Measurements from ENCODE around the gene TRIP13.

Gene TRIP13

DNA sequence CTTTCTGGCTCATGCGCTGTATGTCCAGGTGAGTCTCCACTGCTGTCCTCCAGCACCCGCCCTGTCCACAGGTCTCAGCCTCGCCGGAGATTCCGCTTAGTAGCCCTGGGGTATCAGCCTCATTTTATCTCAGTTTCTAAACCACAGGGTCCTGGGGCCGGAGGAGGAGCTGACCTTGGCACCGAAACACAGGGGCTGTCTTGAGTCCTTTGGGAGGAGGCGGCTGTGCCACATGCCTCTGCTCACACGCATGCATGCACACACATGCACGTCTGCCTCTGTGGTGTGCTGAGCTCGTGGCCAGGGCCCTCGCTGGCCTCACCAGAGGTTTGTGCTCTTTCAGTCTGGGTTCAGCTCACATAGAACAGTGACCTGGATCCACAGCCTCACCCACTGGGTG, 23.3 kb downstream of the TRIP13 start:
- in situ Hi-C loops (cut with HindIII; ENCODE audit: low sequenced_read_pairs): loop anchor here (5.0 kb wide), 1 partner anchor 44 kb away; no protein-coding TSS in a partner anchor

DNA sequence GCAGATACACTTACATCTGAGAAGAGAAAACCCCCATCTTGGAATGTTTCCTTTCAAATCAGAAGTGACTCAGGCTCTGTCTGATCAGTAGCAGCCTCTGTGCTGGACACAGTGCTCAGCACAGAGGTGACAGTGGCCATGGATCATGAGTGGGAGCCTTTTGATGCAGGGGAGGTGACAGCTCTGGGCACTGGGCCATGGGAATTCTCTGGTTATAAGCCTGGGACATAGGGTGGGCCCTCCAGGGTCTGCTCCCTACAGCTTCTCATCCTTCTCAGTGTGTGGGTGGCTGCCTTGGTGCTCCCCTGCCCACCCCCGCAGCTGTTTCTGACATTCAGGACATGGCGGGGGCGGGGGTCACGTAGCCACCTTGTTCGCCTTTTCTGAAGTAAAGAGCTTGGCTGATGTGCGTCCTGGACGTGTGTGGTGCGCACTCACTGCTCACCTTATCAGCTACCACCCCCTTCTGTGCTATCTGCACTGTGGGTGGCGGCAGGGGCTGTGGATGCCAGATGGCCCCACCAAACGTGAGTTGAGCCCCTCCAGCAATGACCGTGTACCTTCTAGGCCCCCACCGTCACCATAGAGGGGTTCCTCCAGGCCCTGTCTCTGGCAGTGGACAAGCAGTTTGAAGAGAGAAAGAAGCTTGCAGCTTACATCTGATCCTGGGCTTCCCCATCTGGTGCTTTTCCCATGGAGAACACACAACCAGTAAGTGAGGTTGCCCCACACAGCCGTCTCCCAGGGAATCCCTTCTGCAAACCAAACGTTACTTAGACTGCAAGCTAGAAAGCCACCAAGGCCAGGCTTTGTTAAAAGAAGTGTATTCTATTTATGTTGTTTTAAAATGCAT, 24.0 kb downstream of the TRIP13 start:
- in situ Hi-C loops (cut with HindIII; ENCODE audit: low sequenced_read_pairs): loop anchor here (5.0 kb wide), 1 partner anchor 44 kb away; no protein-coding TSS in a partner anchor

DNA sequence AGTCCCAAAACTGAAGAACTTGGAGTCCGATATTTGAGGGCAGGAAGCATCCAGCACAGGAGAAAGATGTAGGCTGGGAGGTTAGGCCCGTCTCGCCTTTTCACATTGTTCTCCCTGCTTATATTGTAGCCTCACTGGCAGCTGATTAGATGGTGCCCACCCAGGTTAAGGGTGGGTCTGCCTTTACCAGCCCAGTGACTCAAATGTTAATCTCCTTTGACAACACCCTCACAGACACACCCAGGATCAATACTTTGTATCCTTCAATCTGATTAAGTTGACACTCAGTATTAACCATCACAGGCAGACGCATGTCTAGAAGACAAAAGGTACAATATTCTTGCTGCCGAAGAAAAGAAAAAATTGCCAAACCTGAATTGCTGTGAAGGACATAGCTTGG, 26.0 kb downstream of the TRIP13 start:
- in situ Hi-C loops (cut with HindIII; ENCODE audit: low sequenced_read_pairs): loop anchor here (5.0 kb wide), 1 partner anchor 46 kb away; no protein-coding TSS in a partner anchor

DNA sequence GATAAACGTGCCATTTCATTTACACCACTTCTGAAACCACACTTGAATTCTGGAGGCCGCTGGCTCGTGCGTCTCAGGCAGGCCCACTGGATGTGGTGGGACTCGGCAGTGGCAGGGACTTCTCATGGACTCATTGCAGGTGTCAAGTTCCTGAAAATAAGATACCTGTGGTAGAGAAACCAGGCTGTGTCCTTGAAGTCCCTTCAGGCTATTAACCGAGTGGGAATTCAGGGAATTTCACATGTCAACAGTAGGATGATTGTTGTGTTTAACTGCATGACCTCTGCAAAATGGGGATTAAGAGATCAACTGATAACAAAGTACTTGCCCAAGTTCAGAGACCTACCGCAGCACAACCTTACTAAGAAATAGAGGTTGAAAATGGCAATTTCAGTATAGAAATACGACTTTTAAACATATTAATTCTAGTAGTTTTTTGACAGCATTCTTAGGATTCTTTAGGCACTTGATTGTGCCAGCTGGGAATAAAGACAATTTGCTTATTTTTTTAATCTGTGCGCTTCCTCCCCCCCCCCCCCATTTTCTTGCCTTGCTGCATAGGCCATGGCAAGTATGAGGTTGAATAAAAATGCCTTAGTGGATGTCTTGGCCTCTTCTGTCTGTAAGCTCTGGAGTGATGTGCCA, 26.8 kb downstream of the TRIP13 start:
- in situ Hi-C loops (cut with HindIII; ENCODE audit: low sequenced_read_pairs): loop anchor here (5.0 kb wide), 1 partner anchor 47 kb away; no protein-coding TSS in a partner anchor

DNA sequence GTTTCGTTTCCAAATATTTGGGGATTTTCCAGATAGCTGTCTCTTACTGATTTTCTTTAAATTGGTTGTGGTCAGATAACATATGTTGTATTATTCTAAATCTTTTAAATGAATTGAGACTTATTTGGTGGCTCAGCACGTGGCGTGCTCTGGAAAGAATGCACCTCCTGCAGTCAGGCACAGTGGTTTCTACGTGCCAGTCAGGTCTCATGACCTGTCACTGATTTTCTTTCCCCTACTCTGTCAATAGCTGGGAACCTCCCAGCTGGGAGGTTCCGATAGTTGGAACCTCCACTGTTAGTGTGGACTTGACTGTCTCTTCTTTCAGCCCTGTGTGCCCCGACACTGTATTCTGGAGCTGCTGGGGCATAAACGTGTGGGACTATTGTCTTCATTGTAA, 27.6 kb downstream of the TRIP13 start:
- in situ Hi-C loops (cut with HindIII; ENCODE audit: low sequenced_read_pairs): no loop called here

DNA sequence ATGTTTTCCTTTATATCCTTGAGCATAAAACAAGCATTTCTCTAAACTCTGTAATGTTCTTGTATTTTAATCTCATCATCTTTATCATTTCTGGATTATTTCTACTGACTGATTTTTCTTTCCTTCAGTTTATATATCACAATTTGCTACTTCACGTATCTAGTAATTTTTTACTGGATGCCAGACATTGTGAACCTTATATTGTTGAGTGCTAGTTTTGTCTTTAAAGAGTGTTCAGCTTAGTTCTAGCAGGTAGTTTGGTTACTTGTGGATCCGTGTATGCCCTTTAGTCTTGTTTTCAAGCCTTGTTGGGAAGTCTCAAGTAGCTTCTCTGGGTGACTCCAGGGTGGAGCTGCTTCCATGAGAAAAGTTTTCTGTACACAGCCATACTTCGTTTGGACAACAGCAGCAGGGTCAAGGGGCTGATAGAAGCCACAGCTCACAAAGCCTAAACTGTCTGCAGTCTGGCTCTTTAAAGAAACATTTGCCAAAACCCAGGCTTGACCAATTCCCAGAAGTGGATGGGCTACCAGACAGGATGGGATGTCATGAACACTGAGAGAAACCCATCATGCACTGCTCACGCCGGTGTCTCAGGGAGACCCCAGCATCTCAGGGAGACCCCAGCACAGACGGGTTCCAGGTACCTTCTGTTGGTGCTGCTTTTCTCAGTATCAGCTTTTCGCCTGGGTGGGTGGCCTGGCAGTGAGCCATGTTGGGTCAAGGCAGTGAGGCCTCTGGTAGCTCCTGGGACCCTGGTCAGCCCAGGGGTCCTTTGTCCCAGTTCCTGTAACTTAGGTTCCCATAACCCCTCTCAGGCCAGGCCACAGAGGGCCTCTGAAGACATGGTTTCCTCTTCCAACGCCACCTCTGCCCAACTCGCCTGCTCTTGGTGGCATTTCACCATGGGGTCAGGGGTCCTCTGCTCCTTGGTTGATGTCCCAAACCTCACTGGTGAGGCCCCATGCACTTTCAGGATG, 29.1 kb downstream of the TRIP13 start:
- in situ Hi-C loops (cut with HindIII; ENCODE audit: low sequenced_read_pairs): no loop called here

DNA sequence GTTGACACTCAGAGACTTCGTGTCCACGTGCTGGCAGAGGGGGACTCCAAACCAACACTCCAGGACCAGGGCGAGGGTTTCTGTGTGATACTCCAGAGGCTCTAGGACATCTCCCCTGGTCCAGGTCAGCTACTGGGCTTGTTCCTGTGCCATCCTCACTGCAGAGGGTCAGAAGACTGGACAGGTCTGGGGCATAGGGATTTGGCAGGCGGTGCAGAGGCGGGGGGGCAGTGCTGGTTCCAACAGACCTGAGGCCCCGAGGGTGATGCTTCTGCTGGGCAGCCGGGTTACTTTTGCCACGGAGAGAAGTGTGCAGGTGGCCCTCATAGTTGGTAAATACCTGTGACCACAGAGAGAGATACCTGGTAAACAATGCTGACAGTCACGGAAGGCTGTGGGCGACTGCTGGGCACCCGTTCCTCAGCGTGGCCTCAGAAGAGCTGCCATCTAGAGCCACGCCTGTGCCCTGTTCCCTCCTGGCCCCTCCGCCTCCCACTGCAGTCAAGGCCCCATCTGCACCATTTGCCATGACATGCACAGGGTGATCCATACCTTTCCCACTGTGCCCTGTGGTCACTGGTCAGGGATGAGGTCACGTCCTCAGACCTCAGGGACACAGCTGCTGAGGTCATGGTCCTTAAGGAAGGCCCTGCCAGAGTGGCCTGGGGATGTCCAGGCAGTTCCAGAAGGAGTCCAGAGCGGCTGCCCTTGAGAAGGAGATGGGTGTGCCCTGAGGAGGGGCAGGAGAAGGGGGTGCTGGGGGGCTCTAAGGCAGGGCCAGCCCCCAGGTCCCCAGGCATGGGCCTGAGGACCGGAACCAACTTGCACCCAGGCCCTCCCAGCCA, 30.0 kb downstream of the TRIP13 start:
- in situ Hi-C loops (cut with HindIII; ENCODE audit: low sequenced_read_pairs): no loop called here

DNA sequence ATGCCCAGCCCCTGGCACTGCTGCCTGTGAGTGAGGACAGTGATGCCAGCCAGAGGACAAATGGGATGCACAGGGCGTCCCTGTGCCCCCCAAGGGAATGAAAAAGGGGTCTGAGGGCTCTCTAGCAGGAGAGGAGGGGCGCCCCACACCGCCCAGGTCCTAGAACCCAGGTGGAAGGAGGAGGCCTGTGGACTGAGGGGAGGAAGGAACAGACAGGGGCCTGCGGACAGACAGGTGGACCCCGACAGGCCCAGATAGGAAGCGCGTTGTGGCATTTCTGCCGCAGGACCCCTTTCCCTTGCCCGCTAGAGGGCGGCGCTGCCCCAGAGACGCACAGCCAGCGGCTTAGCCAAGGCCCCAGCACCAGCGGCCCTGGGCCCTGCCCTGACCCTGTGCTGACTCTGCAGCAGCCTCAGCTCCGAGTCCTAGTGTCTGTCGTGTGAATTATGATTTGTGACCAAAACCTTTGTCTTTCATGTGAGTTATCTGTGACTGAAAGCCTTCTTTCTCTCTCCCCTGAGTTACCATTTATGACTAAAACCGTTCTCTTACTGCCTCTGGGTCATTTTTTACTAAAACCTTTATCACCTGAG, 30.7 kb downstream of the TRIP13 start:
- in situ Hi-C loops (cut with HindIII; ENCODE audit: low sequenced_read_pairs): no loop called here

DNA sequence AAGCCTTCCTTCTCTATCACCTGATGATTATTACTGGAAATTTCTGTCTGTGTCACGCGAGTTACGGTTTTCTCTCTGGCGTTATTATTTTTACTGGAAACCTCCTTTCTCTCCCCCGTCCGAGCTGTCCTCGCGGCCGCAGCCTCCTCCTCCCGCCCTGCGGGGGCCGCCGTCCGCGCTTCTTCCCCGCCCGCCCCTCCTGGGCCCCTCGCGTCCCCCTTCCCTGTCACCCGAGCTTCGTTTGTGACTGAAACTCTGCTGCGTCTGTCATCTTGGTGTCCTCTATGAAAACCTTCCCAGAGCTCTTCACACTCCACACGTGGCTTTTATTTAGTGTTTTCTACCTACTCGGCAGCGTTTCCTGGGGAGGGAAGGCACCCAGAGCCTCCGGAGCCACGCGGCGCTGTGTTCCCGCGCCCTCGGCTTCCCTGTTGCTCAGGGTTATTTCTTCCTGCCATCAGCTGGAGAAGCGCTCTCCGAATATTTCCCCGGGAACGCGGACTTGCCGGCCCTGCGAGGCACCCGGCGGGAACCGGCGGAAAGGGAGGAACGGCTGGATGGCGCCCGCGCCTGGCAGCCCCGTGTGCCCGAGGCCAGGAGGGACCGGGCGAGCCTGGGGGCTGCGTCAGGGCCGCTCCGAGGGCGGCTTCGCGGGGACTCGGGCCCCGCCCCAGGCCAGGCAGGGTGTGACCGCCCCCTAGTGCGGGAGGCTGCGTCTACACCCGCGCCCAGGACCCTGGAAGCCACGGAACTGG, 33.9 kb downstream of the TRIP13 start:
- in situ Hi-C loops (cut with HindIII; ENCODE audit: low sequenced_read_pairs): loop anchor here (25.0 kb wide), 2 partner anchors 236 to 386 kb away; no protein-coding TSS in a partner anchor

DNA sequence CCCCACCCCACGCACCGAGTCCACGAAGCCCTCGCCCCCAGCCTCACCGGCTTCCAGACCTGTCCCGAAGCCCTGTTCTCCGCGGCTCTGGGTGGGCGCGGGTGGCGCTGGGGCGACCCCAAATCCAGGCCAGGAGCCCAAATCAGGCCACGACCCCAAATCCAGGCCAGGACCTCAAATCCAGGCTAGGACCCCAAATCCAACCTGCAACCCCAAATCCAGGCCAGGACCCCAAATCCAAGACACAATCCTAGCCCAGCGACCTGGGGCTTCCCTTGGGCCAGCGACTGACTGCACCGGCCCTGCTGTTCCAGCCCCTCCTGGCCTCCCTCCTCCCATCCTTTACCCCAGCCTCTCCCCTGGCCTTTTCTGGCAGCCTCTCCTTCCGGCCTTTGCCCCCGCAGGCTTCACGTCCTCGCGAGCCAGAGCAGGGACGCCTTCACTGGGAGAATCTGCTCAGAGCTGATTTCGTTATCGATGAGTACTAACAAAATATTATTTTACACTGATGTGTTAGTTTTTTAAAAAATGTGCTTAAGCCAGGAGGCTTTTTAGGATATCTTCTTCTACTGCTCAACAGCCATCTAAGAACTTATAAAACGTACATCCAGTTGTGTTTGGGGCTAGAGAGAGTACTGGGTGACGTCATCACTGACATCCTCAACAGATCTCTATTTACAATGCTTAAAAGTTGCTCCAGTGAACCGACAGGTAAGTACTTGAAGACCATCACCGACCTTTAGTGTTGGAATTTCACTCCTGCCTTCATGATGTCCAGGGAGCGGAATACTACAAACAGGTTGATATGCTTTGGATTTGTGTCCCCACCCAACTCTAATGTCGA, 34.7 kb downstream of the TRIP13 start:
- in situ Hi-C loops (cut with HindIII; ENCODE audit: low sequenced_read_pairs): loop anchor here (25.0 kb wide), 2 partner anchors 235 to 385 kb away; no protein-coding TSS in a partner anchor

DNA sequence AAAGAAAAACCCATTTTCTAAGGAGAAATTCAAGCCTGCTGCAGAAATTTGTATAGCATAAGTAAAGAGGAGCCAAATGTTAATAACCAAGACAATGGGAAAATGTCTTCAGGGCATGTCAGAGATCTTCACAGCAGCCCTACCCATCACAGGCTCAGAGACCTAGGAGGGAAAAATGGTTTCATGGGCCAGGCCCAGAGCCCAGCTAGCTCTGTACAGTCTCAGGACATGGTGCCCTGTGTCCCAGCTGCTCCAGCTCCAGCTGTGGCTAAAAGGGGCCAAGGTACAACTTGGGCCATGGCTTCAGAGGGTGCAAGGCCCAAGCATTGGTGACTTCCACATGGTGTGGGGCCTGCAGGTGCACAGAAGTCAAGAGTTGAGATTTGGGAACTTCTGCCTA, 36.5 kb downstream of the TRIP13 start:
- in situ Hi-C loops (cut with HindIII; ENCODE audit: low sequenced_read_pairs): loop anchor here (25.0 kb wide), 2 partner anchors 233 to 383 kb away; no protein-coding TSS in a partner anchor

DNA sequence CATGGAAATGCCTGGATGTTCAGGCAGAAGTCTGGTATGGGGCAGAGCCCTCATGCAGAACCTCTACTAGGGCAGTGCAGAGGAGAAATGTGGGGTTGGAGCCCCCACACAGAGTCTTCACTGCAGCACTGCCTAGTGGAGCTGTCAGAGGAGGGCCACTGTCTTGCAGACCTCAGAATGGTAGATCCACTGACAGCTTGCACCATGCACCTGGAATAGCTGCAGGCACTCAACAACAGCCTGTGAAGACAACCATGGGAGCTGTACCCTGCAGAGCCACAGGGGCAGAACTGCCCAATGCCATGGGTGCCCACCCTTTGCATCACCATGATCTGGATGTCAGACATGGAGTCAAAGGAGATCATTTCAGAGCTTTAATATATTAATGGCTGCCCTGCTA, 36.9 kb downstream of the TRIP13 start:
- in situ Hi-C loops (cut with HindIII; ENCODE audit: low sequenced_read_pairs): loop anchor here (25.0 kb wide), 2 partner anchors 233 to 383 kb away; no protein-coding TSS in a partner anchor

DNA sequence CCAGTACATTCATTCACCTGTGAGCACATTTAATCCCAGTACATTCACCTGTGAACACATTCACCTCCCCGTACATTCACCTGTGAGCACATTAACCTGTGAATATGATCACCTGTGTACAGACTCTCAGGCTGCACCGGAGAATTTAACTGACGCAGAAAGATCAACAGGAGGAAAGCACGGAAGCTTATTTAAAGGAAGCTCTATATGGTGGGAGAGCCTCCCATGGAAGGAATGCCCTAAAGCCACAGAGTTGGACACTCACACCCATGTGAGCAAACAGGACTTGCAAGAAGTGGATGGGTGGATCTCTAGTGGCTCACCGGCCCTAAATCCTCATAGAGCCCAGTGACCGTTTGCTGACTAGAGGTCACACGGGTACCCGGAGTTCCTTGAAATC, 38.2 kb downstream of the TRIP13 start:
- in situ Hi-C loops (cut with HindIII; ENCODE audit: low sequenced_read_pairs): loop anchor here (5.0 to 25.0 kb wide), 4 partner anchors 51 to 381 kb away; no protein-coding TSS in a partner anchor

DNA sequence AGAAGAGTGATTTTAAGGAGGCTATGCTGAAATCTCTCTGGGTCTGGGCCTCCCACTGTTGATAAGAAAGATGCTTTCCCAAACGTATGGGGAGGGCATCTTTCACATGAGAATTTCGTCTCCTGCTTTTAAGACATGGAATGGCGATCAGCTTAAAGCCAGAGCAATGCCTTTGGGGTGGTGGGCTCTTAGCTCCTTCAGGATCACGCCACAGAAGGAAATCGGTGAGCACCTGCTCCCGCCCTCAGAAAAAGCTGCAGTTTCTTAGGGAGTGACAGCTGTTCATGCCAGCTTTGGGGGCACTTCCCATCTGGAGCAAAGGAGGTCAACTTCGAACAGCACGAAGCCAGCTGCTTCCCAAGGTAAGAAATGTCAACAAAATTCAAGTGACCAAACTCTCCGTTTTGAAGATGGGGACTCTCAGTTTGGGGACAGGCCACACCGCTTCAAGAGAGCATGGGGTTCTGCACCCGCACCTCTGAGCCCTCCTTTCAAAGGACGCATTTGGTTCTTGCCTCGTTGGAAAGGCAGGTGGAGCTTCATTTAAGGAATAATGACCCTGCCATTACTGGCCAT, 39.0 kb downstream of the TRIP13 start:
- in situ Hi-C loops (cut with HindIII; ENCODE audit: low sequenced_read_pairs): loop anchor here (5.0 to 25.0 kb wide), 4 partner anchors 51 to 381 kb away; no protein-coding TSS in a partner anchor

DNA sequence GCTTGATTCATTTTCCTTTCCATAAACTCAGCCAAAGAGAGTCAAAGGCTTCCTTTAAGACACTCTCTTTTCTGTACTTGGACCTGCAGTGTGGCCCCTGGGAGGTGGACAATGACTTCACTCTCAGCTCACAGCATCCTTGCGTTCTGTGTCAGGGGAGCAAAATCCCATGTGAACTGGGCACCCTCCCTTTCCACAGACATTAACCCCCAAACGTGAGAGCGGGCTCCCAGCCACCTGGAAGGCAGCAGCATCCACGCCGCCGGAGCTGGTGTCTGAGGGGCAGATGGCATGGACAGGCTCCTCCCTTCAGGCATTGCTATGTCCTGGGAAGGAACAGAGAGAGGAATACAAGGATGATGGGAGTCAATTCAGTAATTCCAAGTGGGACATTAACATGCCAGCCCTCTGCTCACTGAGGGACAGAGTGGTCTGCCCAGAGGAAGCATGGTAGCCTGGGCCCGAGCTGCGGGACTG, 39.5 kb downstream of the TRIP13 start:
- in situ Hi-C loops (cut with HindIII; ENCODE audit: low sequenced_read_pairs): loop anchor here (5.0 to 25.0 kb wide), 4 partner anchors 50 to 380 kb away; no protein-coding TSS in a partner anchor

DNA sequence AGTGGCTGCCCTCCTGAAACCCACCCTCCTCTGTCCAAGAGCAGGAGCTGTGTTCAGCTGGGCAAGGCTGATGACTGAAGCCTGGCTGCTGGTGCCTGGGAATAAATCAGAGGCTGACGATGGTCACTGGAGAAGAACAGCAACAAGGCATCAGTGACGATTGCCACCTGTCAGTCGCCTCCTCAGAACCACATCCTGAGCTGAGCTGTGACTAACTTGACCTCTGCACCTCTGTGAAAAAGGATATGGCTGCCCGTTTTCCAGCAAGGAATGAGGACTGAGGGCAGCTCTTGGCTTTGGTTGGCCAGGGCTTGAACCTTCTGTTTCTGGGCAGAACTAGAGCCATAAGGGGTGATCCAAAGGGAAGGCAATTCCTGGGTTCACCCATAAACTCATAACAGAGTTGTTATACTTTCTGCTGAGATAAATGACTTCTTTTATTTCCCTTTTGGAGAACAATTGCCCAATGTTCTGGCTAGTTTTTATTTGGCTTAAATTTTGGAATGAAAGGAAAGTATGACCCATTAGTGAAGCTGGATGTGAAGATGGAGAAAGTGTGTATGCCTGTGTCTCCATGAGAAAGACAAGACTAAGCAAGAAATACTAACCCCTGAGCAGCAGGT, 40.1 kb downstream of the TRIP13 start:
- in situ Hi-C loops (cut with HindIII; ENCODE audit: low sequenced_read_pairs): loop anchor here (5.0 to 25.0 kb wide), 4 partner anchors 50 to 380 kb away; no protein-coding TSS in a partner anchor

Data from endothelial cell of hepatic sinusoid (primary cell).